Ovary (tissue), 9 donors: ENCODE results near the gene BOLA3. TPM values are rescaled to one million over a fixed set of nuclear protein-coding genes. Genes with fewer than 3 reads are reported as not detected.
A peak's percentile ranks its signal among the peaks of the same experiment; 100 is the strongest.

Experiments used
- DNase-seq, 5 donors: peaks; one replicate each; pipeline ENCODE4 v3.0.0-alpha.2; 2019 to 2020
- H3K27ac ChIP-seq, 2 donors: fragments of 200-600 bp; one replicate each; pipeline versions ENCODE4 v1.5.1 to v1.8.0; 2019 to 2022
- H3K27me3 ChIP-seq: fragments of 200-600 bp; one replicate; pipeline ENCODE4 v1.8.0; 2022
- H3K36me3 ChIP-seq: fragments of 200-600 bp; sonication (generic); one replicate; pipeline ENCODE4 v1.5.1; 2019
- H3K4me1 ChIP-seq: one replicate; pipeline ENCODE4 v1.8.1; 2013; ENCODE audit warnings: mild to moderate bottlenecking, moderate library complexity; ENCODE audit not compliant: insufficient read depth
- H3K4me3 ChIP-seq: fragments of 200-600 bp; sonication (generic); one replicate; pipeline ENCODE4 v1.5.1; 2017
- H3K9me3 ChIP-seq, 2 donors: fragments of 200-600 bp in 1 of 2; sonication (generic) in 1 of 2; one replicate each; pipeline versions ENCODE4 v1.5.1 to v1.8.1; 2013 to 2019; ENCODE audit warnings: mild to moderate bottlenecking in 1 of 2, moderate library complexity in 1 of 2
- EP300 ChIP-seq: sonication (generic); formaldehyde crosslinking; IDR thresholded peaks from one replicate; pipeline ENCODE4 v1.6.1; 2017; ENCODE audit warnings: antibody characterized with exemption
- POLR2A ChIP-seq: fragments of 450-650 bp; IDR thresholded peaks from one replicate; pipeline ENCODE4 v1.6.1; 2017; ENCODE audit warnings: antibody characterized with exemption, mild to moderate bottlenecking, moderate library complexity
- WGBS, 3 donors: extraction: QIAGEN DNeasy Blood & Tissue Kit in 1 of 3; methylation state at CpG; one replicate each; pipeline versions ENCODE4 v1.1.5 to v1.1.7; 2013 to 2017; 5-methylcytosine and 5-hydroxymethylcytosine counted together
- intact Hi-C, 4 donors: fragments of 100-400 bp; cut with DNase I; formaldehyde crosslinking; loops; one replicate each; pipeline versions ENCODE4 v1.11.0 to v1.15.1; 2022 to 2023
- polyA plus RNA-seq, 2 donors: library from polyadenylated mRNA; stranded (reverse); fragments of 200-250 nt in 1 of 2; fragments of 350-450 nt in 1 of 2; fragmentation: Illumina TruSeq in 1 of 2; extraction: RNeasy Lipid Tissue Mini Kit (QIAGEN cat#74804) in 1 of 2; gene quantifications; one replicate each; pipeline ENCODE4 v1.2.3, GENCODE V29; 2013 to 2014
- total RNA-seq, 7 donors: library from RNA; depleted of rRNA in 2 of 7; stranded (reverse); fragments of >200 nt in 2 of 7; fragmentation: NEBNext Ultra II Directional in 3 of 7; extraction: Animal tissue kit (Norgen Biotek cat#: 25700) in 3 of 7; gene quantifications; one replicate each; pipeline versions ENCODE4 v1.1.0 to v1.2.4, GENCODE V29; 2016 to 2023
- TF ChIP-seq, protein P1 (sequence below), 3 donors: fragments of 450-650 bp in 2 of 3; fragments of 200-600 bp in 1 of 3; IDR thresholded peaks; one replicate each; pipeline versions ENCODE4 v1.5.1 to v1.8.0; 2016 to 2022; ENCODE audit warnings: antibody characterized with exemption in 3 of 3, mild to moderate bottlenecking in 1 of 3
- donor health status: DM: no; HTN: no; CAD: no; lungs with moderate emphysema.
- donor health status: DM: no; HTN: no; CAD: no.
- donor health status: Bipolar disorder and iron deficiency.
- donor health status: DM: yes; HTN: yes; CAD: no.
- donor health status: DM: no; HTN: no; CAD: no.
- donor health status: DM: yes; HTN: yes; CAD: no.

Gene BOLA3
- total and polyA plus RNA-seq, 9 donors: 8.2 to 34.4 (median 15.3) TPM

DNA sequence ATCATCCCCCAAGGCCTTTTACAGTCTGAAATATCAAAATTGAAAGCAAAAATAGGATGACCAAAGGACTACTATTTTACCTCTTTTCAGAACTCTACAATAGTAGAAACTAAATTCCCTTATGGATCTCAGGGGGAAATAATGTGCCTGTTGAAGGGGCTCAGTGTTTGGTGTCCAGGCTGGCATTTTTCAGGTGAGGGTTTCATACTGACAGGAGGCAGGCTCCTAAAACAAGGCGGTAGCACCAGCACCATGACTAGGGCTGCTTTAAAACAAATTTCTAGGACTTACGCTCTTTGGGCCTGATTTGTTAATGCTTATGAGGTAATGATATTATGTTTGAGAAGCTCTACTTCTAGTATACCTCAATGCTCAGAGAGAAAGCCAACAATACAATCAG lies 5.2 kb upstream of the BOLA3 start:
- no peaks in the 10 kb centered on the region for H3K9me3 ChIP-seq
- H3K36me3 ChIP-seq: no peaks in the 10 kb centered on the region
- no peak overlapping the region for H3K27ac ChIP-seq
- intact Hi-C loops: no loop called here
- TF ChIP-seq, protein P1, sequence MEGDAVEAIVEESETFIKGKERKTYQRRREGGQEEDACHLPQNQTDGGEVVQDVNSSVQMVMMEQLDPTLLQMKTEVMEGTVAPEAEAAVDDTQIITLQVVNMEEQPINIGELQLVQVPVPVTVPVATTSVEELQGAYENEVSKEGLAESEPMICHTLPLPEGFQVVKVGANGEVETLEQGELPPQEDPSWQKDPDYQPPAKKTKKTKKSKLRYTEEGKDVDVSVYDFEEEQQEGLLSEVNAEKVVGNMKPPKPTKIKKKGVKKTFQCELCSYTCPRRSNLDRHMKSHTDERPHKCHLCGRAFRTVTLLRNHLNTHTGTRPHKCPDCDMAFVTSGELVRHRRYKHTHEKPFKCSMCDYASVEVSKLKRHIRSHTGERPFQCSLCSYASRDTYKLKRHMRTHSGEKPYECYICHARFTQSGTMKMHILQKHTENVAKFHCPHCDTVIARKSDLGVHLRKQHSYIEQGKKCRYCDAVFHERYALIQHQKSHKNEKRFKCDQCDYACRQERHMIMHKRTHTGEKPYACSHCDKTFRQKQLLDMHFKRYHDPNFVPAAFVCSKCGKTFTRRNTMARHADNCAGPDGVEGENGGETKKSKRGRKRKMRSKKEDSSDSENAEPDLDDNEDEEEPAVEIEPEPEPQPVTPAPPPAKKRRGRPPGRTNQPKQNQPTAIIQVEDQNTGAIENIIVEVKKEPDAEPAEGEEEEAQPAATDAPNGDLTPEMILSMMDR (IDR thresholded peaks at IDR 0.05): no peak
- TF ChIP-seq EP300: no peak
- TF ChIP-seq POLR2A: no peak
- no peaks in the 10 kb centered on the region for H3K27me3 ChIP-seq
- H3K4me3 ChIP-seq: no peak overlapping the region
- no peaks in the 10 kb centered on the region for H3K4me1 ChIP-seq
- WGBS, 3 donors: 93 to 98% (median 98%) methylated on average over 2 of the region's 2 CpGs
- no peak for DNase-seq

- Histone ChIP-seq H3K4me3 (no peak overlapping the region), H3K4me1 (peaks cover 8% of the 10 kb centered on the region), H3K27ac (no peak overlapping the region), H3K27me3 (no peaks in the 10 kb centered on the region), H3K36me3 (no peaks in the 10 kb centered on the region), H3K9me3 (no peaks in the 10 kb centered on the region)
- 77 to 87% (median 82%) methylated on average over 7 of the region's 7 CpGs for WGBS, 3 donors
- TF ChIP-seq EP300: no peak
- TF ChIP-seq POLR2A: no peak
- TF ChIP-seq, protein P1 (IDR thresholded peaks at IDR 0.05): no peak
- intact Hi-C loops: loop anchor here in 1 of 4 donors (5.0 to 10.0 kb wide), 2 partner anchors 105 to 183 kb away; no protein-coding TSS in a partner anchor
- DNase-seq: no peak
Measured at GRCh38 chr2:74149570-74150319, 2.0 kb upstream of the BOLA3 start.

- no peaks in the 10 kb centered on the region for H3K9me3 ChIP-seq
- intact Hi-C loops: loop anchor here in 1 of 4 donors (5.0 to 10.0 kb wide), 2 partner anchors 106 to 183 kb away; no protein-coding TSS in a partner anchor
- H3K36me3 ChIP-seq: no peaks in the 10 kb centered on the region
- H3K4me1 ChIP-seq: peaks cover 8% of the 10 kb centered on the region
- no peak for DNase-seq
- H3K27me3 ChIP-seq: no peaks in the 10 kb centered on the region
- WGBS, 3 donors: 87% methylated on average over 5 of the region's 5 CpGs
- no peak for TF ChIP-seq EP300
- no peak for TF ChIP-seq POLR2A
- TF ChIP-seq, protein P1 (IDR thresholded peaks at IDR 0.05): no peak
- no peak overlapping the region for H3K27ac ChIP-seq
- H3K4me3 ChIP-seq: no peak overlapping the region
Measured at GRCh38 chr2:74149247-74149525, 1.5 kb upstream of the BOLA3 start.

DNA sequence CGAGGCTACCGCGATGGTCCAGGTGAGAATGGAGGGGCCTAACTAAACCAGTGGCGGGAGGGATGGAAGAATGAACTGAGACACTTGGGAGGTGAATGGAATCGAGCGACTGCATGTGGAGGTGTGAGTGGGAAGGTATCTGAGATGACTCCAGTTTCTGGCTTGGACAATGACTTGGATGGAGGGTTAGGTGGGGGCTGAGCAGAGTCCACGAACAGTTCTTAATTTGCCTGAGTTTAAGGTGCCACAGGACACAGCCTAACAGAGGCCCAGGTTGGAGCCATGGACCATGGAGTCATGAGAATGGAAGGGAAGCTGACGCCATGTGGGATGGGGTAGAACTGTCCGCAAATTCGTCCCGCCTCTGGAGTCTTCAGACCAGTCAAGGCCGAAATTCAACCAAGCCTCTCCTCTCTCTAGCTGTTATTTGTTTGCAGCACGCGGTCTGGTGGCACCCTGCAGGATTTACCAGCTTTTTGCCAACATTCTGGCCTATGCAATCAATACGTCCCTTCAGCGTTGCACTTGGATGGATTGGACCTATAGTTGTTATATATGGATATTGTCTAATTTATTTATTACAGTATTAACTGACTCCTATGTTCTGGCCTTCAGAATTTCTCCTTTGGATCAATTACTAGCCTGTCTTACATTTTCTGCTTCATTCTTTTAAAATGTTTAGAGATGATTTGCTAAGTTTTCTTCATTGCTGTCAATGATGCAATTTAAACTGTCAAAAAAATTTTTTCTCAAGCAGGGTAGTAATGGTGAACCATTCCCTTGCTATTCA lies 940 bp upstream of the BOLA3 start:
- TF ChIP-seq EP300 (no peak), POLR2A (no peak)
- TF ChIP-seq, protein P1 (IDR thresholded peaks at IDR 0.05): no peak
- peaks cover 8% of the 10 kb centered on the region for H3K4me1 ChIP-seq
- no peaks in the 10 kb centered on the region for H3K9me3 ChIP-seq
- intact Hi-C loops: loop anchor here in 1 of 4 donors (5.0 to 10.0 kb wide), 2 partner anchors 106 to 184 kb away; no protein-coding TSS in a partner anchor
- DNase-seq: no peak
- H3K27me3 ChIP-seq: no peaks in the 10 kb centered on the region
- WGBS, 3 donors: 45 to 51% (median 50%) methylated on average over 16 of the region's 16 CpGs
- peak overlapping the region; percentile 93 for H3K4me3 ChIP-seq
- H3K36me3 ChIP-seq: no peaks in the 10 kb centered on the region
- H3K27ac ChIP-seq: peak overlapping the region in 1 of 2 donors; percentile 0
